GM12801 (cell line): ENCODE measurements around the gene CTSC.

ENCODE experiments used
- TF ChIP-seq, protein P1 (sequence below): IDR thresholded peaks from one replicate; pipeline ENCODE4 v1.5.1; 2011; ENCODE audit warnings: control low read depth; ENCODE audit not compliant: insufficient read length; ENCODE audit errors: extremely low read depth

The CTSC gene

GRCh38 chr11:88295028-88295427 lies 42.5 kb downstream of the CTSC start:
- TF ChIP-seq, protein P1, sequence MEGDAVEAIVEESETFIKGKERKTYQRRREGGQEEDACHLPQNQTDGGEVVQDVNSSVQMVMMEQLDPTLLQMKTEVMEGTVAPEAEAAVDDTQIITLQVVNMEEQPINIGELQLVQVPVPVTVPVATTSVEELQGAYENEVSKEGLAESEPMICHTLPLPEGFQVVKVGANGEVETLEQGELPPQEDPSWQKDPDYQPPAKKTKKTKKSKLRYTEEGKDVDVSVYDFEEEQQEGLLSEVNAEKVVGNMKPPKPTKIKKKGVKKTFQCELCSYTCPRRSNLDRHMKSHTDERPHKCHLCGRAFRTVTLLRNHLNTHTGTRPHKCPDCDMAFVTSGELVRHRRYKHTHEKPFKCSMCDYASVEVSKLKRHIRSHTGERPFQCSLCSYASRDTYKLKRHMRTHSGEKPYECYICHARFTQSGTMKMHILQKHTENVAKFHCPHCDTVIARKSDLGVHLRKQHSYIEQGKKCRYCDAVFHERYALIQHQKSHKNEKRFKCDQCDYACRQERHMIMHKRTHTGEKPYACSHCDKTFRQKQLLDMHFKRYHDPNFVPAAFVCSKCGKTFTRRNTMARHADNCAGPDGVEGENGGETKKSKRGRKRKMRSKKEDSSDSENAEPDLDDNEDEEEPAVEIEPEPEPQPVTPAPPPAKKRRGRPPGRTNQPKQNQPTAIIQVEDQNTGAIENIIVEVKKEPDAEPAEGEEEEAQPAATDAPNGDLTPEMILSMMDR, result no peak

GRCh38 chr11:88293931-88294330 lies 43.6 kb downstream of the CTSC start:
- TF ChIP-seq, protein P1, result no peak

GRCh38 chr11:88292171-88292843 lies 45.2 kb downstream of the CTSC start:
- TF ChIP-seq, protein P1, result no peak

- TF ChIP-seq, protein P1, result no peak
Measured at GRCh38 chr11:88288560-88288959, 49.0 kb downstream of the CTSC start.

- TF ChIP-seq, protein P1, result no peak
Measured at GRCh38 chr11:88284336-88285050, 53.0 kb downstream of the CTSC start.

DNA sequence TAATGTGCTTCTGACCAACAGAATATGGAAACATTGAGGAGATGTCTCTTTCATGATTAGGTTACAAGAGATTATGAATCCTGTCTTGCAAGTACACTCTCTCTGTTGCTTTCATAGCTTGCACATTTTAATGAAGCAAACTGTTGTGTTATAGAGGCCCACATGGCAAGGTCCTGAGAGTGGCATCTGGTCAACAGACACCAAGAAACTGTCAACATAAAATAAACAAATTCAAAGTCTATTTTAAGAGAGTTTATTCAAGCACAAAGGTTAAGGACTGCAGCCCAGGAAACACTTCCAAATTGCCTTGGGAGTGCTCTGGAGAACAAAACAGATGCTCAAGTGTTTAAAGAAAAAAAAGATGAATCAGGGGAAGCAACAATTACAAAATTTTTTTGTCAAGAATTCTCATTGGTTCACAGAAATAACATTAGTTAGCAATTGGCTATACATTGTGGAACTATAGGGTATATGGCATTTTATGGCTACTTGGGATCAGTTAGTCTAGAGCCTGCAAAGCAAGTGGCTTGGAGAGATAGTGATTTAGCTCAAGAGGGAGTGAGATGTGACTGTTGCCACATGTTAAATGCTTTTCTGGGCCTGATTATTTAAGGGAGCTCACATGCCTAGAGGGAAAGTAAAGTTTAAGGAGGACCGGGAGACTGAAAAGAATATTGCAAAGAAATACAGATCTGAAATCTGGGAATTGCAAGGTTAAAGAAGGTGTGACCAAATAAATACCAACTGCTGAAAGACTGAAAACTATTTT lies 54.6 kb downstream of the CTSC start:
- TF ChIP-seq, protein P1, result no peak

- TF ChIP-seq, protein P1, result no peak
Measured at GRCh38 chr11:88281317-88281712, 56.2 kb downstream of the CTSC start.
